NT2/D1 (cell line): ENCODE measurements around the gene NCBP2.

Experiments
- YY1 ChIP-seq: IDR thresholded peaks from 2 replicates; pipeline ENCODE4 v1.6.1; 2011; ENCODE audit not compliant: insufficient read length, insufficient read depth
- ZNF274 ChIP-seq: IDR thresholded peaks from 2 replicates; pipeline ENCODE4 v1.6.1; 2011; ENCODE audit warnings: mild to moderate bottlenecking, low read depth, low read length

GRCh38 chr3:196942915-196943277 lies 568 bp upstream of the NCBP2 start:
- no peak for TF ChIP-seq ZNF274
- no peak for TF ChIP-seq YY1
